NCI-H446 (cell line): ENCODE data around the gene TCAIM.
"Not testable (repeated sequence)": the region's sequence is repeated elsewhere in the genome, so short reads cannot be mapped to it uniquely, and the experiment has no call there.

Experiments
- DNase-seq, 2 experiments: peaks; one replicate each; lab custom pipeline; 2025; lab: John Stamatoyannopoulos, UW

TCAIM gene

GRCh38 chr3:44415421-44415820 is 76.9 kb downstream of the TCAIM start:
- DNase-seq: no peak

DNA sequence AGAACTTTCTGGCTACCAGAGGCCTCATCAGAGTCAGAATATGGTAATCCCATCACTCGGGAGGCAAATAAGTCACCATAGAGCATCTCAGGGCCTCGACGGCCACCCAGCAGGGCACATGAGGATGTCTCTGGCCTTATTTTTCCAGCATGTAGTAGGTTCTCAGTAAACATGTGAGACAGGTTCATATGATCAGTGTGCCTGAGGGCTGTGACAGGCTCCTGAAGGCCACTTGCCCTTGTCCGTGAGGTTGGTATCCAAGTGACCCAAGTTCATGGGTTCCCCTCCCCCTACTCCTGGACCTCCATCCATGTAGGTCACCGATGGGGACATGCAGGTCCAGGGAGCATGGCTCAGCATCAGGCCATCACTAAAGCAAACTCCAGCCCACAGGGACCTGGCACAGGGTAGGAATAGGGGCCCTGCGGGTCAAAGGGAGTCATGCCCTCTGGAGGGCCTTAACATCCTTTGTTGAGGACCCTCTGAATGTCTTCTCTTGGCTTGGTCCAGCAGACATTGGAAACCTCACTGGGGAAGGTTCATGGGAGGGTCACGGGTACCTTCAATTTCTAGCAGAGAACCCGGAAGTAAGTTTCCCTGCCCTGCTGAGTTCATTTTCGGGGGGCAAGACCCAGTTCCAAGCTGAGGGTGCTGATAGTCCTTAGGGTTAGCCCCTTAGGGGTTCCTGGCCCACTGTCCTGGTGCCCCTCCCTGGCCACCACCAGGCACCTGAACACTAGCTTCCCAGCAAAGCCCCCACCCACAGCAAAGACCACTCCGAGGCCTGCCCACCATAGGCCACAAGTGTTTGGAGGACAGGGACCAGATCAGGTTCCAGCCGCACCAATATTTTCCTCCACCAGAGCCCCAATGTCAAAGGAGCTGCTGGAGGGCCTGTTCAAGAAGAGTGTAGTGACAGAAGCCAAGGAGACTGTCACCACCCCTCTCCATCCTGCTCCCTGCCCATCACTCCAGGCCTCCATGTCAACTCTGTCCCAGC is 77.8 kb downstream of the TCAIM start:
- no peak for DNase-seq

DNA sequence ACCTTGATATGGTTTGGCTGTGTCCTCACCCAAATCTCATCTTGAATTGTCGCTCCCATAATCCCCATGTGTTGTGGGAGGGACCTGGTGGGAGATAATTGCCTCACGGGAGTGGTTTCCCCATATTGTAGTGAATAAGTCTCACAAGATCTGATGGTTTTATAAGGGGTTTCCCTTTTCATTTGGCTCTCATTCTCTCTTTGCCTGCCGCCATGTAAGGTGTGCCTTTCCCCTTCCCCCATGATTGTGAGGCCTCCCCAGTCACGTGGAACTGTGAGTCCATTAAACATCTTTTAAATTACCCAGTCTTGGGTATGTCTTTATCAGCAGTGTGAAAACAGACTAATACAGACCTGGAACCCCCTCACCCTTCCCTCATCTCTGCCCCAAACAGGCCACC is 79.6 kb downstream of the TCAIM start:
- DNase-seq: not testable (repeated sequence)

DNA sequence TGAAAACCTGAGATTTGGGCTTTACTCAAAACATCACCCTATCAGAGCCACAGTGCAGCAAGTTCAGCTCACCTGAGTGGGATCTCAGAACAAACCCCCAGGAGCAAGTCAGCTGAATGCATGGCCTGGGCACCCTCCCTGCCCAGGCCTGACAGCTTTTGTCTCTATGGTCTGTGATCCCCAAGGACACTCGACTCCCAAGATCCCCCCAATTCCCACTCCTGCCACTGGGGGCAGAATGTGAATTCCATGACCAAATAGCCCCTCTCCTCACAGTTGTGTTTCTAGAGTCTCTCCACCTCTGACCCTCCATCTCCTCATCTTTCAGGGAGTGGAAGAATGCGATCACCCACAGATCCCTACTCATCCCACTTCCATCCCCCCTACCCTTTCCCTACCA is 80.0 kb downstream of the TCAIM start:
- DNase-seq: no peak

GRCh38 chr3:44419116-44419922 is 80.8 kb downstream of the TCAIM start:
- no peak for DNase-seq

- no peak for DNase-seq
Observed at GRCh38 chr3:44419923-44420650, 81.5 kb downstream of the TCAIM start.

DNA sequence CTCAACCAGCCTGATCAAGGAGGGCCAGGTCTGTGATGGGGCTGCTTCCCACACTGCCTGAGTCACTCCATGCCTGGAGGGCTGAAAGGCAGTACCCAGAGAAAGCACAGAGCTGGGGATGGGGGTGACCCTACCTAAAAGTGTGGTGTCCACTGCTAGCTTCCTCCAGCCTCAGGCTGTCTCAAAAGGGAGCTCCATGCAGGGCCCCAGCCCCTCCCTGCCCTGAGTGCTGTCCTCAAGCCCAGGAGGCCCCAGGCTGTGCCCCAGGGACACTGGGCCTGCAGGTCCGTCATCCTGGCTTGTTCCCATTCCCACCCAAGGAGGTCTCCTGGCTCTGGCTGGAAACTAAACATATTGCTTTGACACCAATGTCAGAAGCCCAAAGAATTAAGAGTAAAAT is 82.1 kb downstream of the TCAIM start:
- DNase-seq: no peak

- no peak for DNase-seq
Observed at GRCh38 chr3:44421280-44421679, 82.7 kb downstream of the TCAIM start.

GRCh38 chr3:44424758-44425157 is 86.2 kb downstream of the TCAIM start:
- DNase-seq: no peak

DNA sequence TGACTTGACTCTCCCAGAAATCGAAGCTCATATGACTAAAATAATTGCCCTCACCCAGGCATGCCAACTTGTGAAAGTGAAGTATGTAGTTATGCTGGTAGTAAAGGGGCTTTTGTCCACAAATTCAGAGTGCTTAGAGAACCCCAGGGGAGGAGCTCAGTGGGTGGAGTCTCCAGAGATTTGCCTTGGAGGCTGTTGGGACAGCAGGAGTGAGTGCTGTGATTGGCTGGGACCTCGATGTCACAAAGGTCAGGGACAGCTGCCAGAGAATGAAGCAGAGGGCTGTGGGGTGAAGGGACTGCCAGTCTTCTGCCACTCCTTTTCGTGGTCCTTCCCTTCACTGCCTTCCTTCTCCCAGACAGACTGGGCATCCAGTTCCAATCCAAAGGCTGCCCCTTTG is 89.1 kb downstream of the TCAIM start:
- no peak for DNase-seq

GRCh38 chr3:44428910-44429309 is 90.3 kb downstream of the TCAIM start:
- no peak for DNase-seq

GRCh38 chr3:44429459-44429858 is 90.9 kb downstream of the TCAIM start:
- no peak for DNase-seq

DNA sequence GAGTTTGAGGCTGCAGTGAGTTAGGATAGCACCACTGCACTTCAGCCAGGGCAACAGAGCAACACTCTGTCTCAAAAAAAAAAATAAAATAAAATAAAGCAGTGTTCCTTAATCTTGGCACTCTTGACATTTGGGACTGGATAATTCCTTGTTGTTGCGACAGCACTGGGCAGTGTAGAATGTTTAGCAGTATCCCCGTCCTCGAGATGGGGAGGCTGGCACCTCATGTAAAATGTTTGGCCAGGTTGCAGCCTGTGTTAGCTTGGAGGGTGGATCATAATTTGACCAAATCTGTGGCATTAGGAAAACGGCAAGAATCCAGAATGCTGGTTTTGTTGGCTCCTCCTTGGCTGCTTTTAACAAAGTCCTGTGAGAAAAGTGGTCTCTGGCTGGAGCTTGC is 91.9 kb downstream of the TCAIM start:
- no peak for DNase-seq

DNA sequence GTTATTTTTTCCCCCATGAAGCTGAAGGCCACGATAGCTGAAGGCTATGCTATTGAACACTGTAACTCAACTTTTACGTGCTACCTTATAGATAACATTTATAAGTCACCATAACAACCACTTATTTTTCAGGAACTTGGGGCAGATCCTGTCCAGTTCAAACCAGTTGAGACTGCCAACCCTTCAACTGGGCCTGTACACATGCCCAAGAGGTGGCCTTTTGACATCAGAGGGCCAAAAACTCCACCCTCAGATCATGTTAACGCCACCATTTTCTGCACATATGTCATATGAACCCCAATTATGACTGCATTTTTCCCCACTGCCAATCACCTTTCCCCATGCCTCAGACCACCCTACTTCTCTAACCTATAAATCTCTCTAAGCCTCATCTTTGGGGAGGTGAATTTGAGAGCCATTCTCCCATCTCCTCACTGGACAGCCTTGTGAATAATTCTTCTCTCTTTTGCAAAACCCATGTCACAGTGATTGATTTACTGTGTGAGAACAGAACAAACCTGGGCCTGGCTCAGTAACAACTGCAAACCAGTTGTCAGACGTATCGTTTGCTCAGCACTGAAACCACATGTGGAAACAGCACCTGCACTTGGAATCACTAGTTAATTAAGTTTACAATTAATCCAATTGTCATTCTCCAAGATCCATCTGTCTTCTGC is 96.4 kb downstream of the TCAIM start:
- DNase-seq: no peak

GRCh38 chr3:44436181-44436580 is 97.6 kb downstream of the TCAIM start:
- no peak for DNase-seq

GRCh38 chr3:44437800-44438199 is 99.2 kb downstream of the TCAIM start:
- no peak for DNase-seq

DNA sequence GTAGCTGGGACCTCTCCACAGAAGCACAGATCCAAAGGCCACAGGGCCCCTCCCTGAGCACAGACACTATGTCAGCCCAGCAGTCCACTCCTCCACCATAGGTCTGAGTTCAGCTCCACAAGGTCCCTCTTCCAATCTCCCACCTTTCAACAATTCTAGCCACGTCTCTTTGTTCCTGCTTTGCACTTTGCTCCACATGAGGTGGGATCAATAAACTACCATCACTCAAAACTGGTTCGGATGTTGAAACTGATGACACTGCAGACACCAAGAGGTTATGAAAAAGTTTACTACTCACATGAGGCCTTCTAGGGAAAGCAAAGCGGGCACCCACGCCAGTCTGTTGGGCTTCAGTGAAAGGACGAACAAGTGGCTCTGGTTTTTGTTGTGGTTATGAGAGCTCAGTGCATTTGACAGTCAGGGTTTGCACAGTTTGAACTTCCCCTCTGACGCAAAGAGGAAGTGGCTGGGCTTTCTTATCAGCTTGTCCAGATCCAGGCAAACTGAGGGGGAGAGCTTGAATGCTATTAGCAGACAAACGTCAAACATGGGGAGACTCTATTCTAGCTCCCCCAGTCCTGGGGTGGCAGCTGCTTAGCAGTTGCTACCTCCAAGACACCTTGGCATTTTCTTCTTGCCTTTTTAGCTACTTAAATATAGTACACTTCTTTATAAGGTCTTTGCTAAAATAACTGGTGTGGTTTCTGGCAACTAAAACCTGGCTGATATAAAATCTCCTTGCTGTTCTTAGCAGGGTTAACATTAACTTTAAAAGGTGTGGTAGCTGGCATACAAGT is 101.1 kb downstream of the TCAIM start:
- no peak for DNase-seq

- DNase-seq: no peak
Observed at GRCh38 chr3:44442596-44443309, 104.2 kb downstream of the TCAIM start.

GRCh38 chr3:44444437-44444836 is 105.9 kb downstream of the TCAIM start:
- DNase-seq: no peak
